ENCODE results near the gene LTO1. TPM values are rescaled to one million over a fixed set of nuclear protein-coding genes. Genes with fewer than 3 reads are reported as not detected.
A peak's percentile ranks its signal among the peaks of the same experiment; 100 is the strongest.

The LTO1 gene
- total RNA-seq, 1 donor from 2014 or later = 12.1 TPM

GRCh38 chr11:69647390-69647748 is 27.8 kb downstream of the LTO1 start:
- no peak for DNase-seq (ENCODE audit: low read depth in 2 of 2)

- no peak for DNase-seq (ENCODE audit: low read depth in 2 of 2)
Observed at GRCh38 chr11:69646493-69647389, 28.4 kb downstream of the LTO1 start.

GRCh38 chr11:69645801-69646492 is 29.2 kb downstream of the LTO1 start:
- DNase-seq (ENCODE audit: low read depth in 2 of 2) = no peak

GRCh38 chr11:69644962-69645675 is 30.0 kb downstream of the LTO1 start:
- DNase-seq (ENCODE audit: low read depth in 2 of 2) = no peak

- DNase-seq (ENCODE audit: low read depth in 2 of 2) = peak; percentile 71 to 81
Observed at GRCh38 chr11:69644071-69644961, 30.8 kb downstream of the LTO1 start.

- no peak for DNase-seq (ENCODE audit: low read depth in 2 of 2)
Observed at GRCh38 chr11:69643646-69644045, 31.5 kb downstream of the LTO1 start.

- peak; percentile 82 to 89 for DNase-seq (ENCODE audit: low read depth in 2 of 2)
Observed at GRCh38 chr11:69642913-69643632, 32.1 kb downstream of the LTO1 start.

GRCh38 chr11:69642549-69642912 is 32.6 kb downstream of the LTO1 start:
- peak in 1 of 2 donors; percentile 47 for DNase-seq (ENCODE audit: low read depth in 2 of 2)

- DNase-seq (ENCODE audit: low read depth in 2 of 2) = peak in 1 of 2 donors; percentile 48
Observed at GRCh38 chr11:69641681-69642548, 33.2 kb downstream of the LTO1 start.

GRCh38 chr11:69640995-69641581 is 34.1 kb downstream of the LTO1 start, which contains the start of gene CCND1:
TSS of gene CCND1 (plus strand) at chr11:69641156. CDS start at chr11:69641314, 158 bp downstream.
- peak; percentile 93 to 96 for DNase-seq (ENCODE audit: low read depth in 2 of 2)

- DNase-seq (ENCODE audit: low read depth in 2 of 2) = peak; percentile 40 to 59
Observed at GRCh38 chr11:69640260-69640994, 34.7 kb downstream of the LTO1 start.

GRCh38 chr11:69639831-69640230 is 35.3 kb downstream of the LTO1 start:
- no peak for DNase-seq (ENCODE audit: low read depth in 2 of 2)

- peak; percentile 98 for DNase-seq (ENCODE audit: low read depth in 2 of 2)
Observed at GRCh38 chr11:69638941-69639681, 36.0 kb downstream of the LTO1 start.

- peak; percentile 82 to 92 for DNase-seq (ENCODE audit: low read depth in 2 of 2)
Observed at GRCh38 chr11:69637941-69638871, 36.9 kb downstream of the LTO1 start.

- no peak for DNase-seq (ENCODE audit: low read depth in 2 of 2)
Observed at GRCh38 chr11:69637198-69637940, 37.8 kb downstream of the LTO1 start.
